ENCODE measurements around the gene RPRD1A. TPM values are rescaled to one million over a fixed set of nuclear protein-coding genes. Genes with fewer than 3 reads are reported as not detected.

RPRD1A gene
- total RNA-seq, 2 experiments from 2014 or later = 21.8 to 25.1 TPM

GRCh38 chr18:36038102-36038663 lies 29.2 kb downstream of the RPRD1A start:
- CTCF ChIA-PET = no interaction called here
- H3K4me1 Mint-ChIP-seq (ENCODE audit: low read depth) = peaks cover 71% of the 10 kb centered on the region

GRCh38 chr18:36035253-36035652 lies 32.1 kb downstream of the RPRD1A start:
- Histone ChIP-seq H3K4me1 (ENCODE audit: insufficient read depth, low read length) (no peaks in the 10 kb centered on the region), H3K27me3 (ENCODE audit: control insufficient read depth in 1 of 2, insufficient read depth in 2 of 2, low read length in 2 of 2) (no peaks in the 10 kb centered on the region), H3K9me3 (ENCODE audit: control insufficient read depth in 1 of 2, insufficient read depth in 1 of 2, low read length in 2 of 2) (peaks cover 10 to 11% of the 10 kb centered on the region in 2 experiments), H3K36me3 (ENCODE audit: insufficient read depth, low read length) (peaks cover 14% of the 10 kb centered on the region), H3K27ac (ENCODE audit: low read depth in 1 of 2, low read length in 2 of 2) (no peak overlapping the region), H3K4me3 (ENCODE audit: low read length) (no peak overlapping the region)
- Mint-ChIP-seq H3K9me3 (peaks cover 2% of the 10 kb centered on the region), H3K4me1 (ENCODE audit: low read depth) (peaks cover 62% of the 10 kb centered on the region), H3K36me3 (ENCODE audit: low read depth) (peaks cover 76% of the 10 kb centered on the region), H3K27me3 (no peaks in the 10 kb centered on the region), H3K27ac (peak overlapping the region; percentile 38), H3K4me3 (no peak overlapping the region)
- ChIA-PET POLR2A (no interaction called here), CTCF (no interaction called here)
- TF ChIP-seq CTCF (IDR thresholded peaks at IDR 0.05) = no peak
- ATAC-seq (ENCODE audit: poor library complexity) (no peak), DNase-seq (no peak)
- intact Hi-C loops (cut with DNase I, micrococcal nuclease) = no loop called here

More at GRCh38 chr18:36038102-36038663, 29.2 kb downstream of the RPRD1A start:
- peaks cover 2% of the 10 kb centered on the region for H3K9me3 Mint-ChIP-seq
- Histone ChIP-seq H3K36me3 (ENCODE audit: insufficient read depth, low read length) (peaks cover 2% of the 10 kb centered on the region), H3K4me1 (ENCODE audit: insufficient read depth, low read length) (no peaks in the 10 kb centered on the region), H3K4me3 (ENCODE audit: low read length) (no peak overlapping the region), H3K27ac (ENCODE audit: low read depth in 1 of 2, low read length in 2 of 2) (no peak overlapping the region), H3K27me3 (ENCODE audit: control insufficient read depth in 1 of 2, insufficient read depth in 2 of 2, low read length in 2 of 2) (no peaks in the 10 kb centered on the region), H3K9me3 (ENCODE audit: control insufficient read depth in 1 of 2, insufficient read depth in 1 of 2, low read length in 2 of 2) (peaks cover 10 to 11% of the 10 kb centered on the region in 2 experiments)
- no peaks in the 10 kb centered on the region for H3K27me3 Mint-ChIP-seq
- DNase-seq (no peak), ATAC-seq (ENCODE audit: poor library complexity) (no peak)
- POLR2A ChIA-PET = no interaction called here
- no peak overlapping the region for H3K4me3 Mint-ChIP-seq
- intact Hi-C loops (cut with DNase I, micrococcal nuclease) = no loop called here
- H3K27ac Mint-ChIP-seq = no peak overlapping the region
- H3K36me3 Mint-ChIP-seq (ENCODE audit: low read depth) = peaks cover 59% of the 10 kb centered on the region
- no peak for TF ChIP-seq CTCF (IDR thresholded peaks at IDR 0.05)

GRCh38 chr18:36034299-36034895 lies 33.0 kb downstream of the RPRD1A start:
- H3K36me3 ChIP-seq (ENCODE audit: insufficient read depth, low read length) = peaks cover 21% of the 10 kb centered on the region
- intact Hi-C loops (cut with DNase I, micrococcal nuclease) = no loop called here
- H3K4me3 ChIP-seq (ENCODE audit: low read length) = no peak overlapping the region
- H3K27me3 Mint-ChIP-seq = no peaks in the 10 kb centered on the region
- H3K4me1 Mint-ChIP-seq (ENCODE audit: low read depth) = peaks cover 55% of the 10 kb centered on the region
- DNase-seq (no peak), ATAC-seq (ENCODE audit: poor library complexity) (no peak)
- H3K4me3 Mint-ChIP-seq = no peak overlapping the region
- TF ChIP-seq CTCF (IDR thresholded peaks at IDR 0.05) = no peak
- ChIA-PET POLR2A (no interaction called here), CTCF (no interaction called here)
- peaks cover 10 to 11% of the 10 kb centered on the region in 2 experiments for H3K9me3 ChIP-seq (ENCODE audit: control insufficient read depth in 1 of 2, insufficient read depth in 1 of 2, low read length in 2 of 2)
- H3K27ac Mint-ChIP-seq = peak overlapping the region; percentile 38
- H3K27me3 ChIP-seq (ENCODE audit: control insufficient read depth in 1 of 2, insufficient read depth in 2 of 2, low read length in 2 of 2) = no peaks in the 10 kb centered on the region
- no peak overlapping the region for H3K27ac ChIP-seq (ENCODE audit: low read depth in 1 of 2, low read length in 2 of 2)
- no peaks in the 10 kb centered on the region for H3K4me1 ChIP-seq (ENCODE audit: insufficient read depth, low read length)
- peaks cover 71% of the 10 kb centered on the region for H3K36me3 Mint-ChIP-seq (ENCODE audit: low read depth)
- H3K9me3 Mint-ChIP-seq = no peaks in the 10 kb centered on the region
